Activated naive CD4-positive, alpha-beta T cell treated with anti-CD3 and anti-CD28 coated beads for 36 hours (primary cell): ENCODE measurements around the gene EMID1. TPM values are rescaled to one million over a fixed set of nuclear protein-coding genes. Genes with fewer than 3 reads are reported as not detected.

Source experiments
- CTCF ChIA-PET: fragments of 350-600 bp; sonication (Branson Sonifier 250); formaldehyde crosslinking; loops from one replicate; lab custom pipeline; 2021; ENCODE audit warnings: antibody characterized with exemption; lab: Charles Lee
- DNase-seq: peaks from one replicate; pipeline ENCODE4 v3.0.0-alpha.2; 2020
- H3K27ac Mint-ChIP-seq: one replicate; pipeline ENCODE4 v1.8.0; 2021; ENCODE audit warnings: mild to moderate bottlenecking, mixed read lengths
- H3K27me3 Mint-ChIP-seq: one replicate; pipeline ENCODE4 v1.8.0; 2021; ENCODE audit warnings: low read depth, mixed read lengths
- H3K36me3 Mint-ChIP-seq: one replicate; pipeline ENCODE4 v1.8.0; 2021; ENCODE audit warnings: low read depth, mixed read lengths
- H3K4me1 Mint-ChIP-seq: one replicate; pipeline ENCODE4 v1.8.0; 2021; ENCODE audit warnings: low read depth, mixed read lengths
- H3K4me3 Mint-ChIP-seq: one replicate; pipeline ENCODE4 v1.8.0; 2021; ENCODE audit warnings: mild to moderate bottlenecking, moderate library complexity, mixed read lengths
- H3K9me3 Mint-ChIP-seq: one replicate; pipeline ENCODE4 v1.8.0; 2021; ENCODE audit warnings: mixed read lengths
- intact Hi-C: fragments of 100-400 bp; cut with micrococcal nuclease; formaldehyde crosslinking; loops from one replicate; pipeline ENCODE4 v1.15.1; 2023
- total RNA-seq, 2 experiments: library from RNA; stranded (reverse); gene quantifications; one replicate each; pipeline ENCODE4 v1.2.3, GENCODE V29; 2021

The EMID1 gene
- total RNA-seq, 2 experiments from 2014 or later, result not detected

DNA sequence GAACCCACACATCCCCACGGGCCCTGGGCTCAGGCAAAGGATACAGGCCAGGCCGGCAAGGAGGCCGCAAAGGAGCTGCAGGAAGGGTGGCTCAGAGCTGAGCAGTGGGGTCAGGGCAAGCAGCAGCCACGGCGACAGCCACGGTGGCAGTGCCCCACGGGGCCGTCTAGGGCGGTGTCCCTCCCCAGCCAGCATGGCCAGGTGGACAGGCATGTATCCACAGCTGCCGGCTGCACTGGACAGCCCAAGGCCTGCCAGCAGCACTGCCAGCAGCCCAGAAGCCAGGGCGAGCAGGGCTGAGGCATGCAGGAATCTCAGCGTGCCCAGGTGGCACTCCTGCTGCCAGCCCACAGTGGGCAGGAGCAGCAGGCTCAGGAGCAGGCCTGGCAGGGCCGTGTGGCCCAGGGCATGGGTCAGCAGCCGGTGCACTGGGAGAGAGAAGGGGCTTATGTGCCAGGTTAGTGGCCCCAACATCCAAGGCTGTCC, 58.1 kb downstream of the EMID1 start:
- H3K9me3 Mint-ChIP-seq, result no peaks in the 10 kb centered on the region
- H3K4me1 Mint-ChIP-seq, result peaks cover 9% of the 10 kb centered on the region
- no peak overlapping the region for H3K4me3 Mint-ChIP-seq
- peaks cover 21% of the 10 kb centered on the region for H3K36me3 Mint-ChIP-seq
- CTCF ChIA-PET, result no interaction called here
- H3K27me3 Mint-ChIP-seq, result no peaks in the 10 kb centered on the region
- no peak overlapping the region for H3K27ac Mint-ChIP-seq
- intact Hi-C loops, result no loop called here
- DNase-seq, result no peak

DNA sequence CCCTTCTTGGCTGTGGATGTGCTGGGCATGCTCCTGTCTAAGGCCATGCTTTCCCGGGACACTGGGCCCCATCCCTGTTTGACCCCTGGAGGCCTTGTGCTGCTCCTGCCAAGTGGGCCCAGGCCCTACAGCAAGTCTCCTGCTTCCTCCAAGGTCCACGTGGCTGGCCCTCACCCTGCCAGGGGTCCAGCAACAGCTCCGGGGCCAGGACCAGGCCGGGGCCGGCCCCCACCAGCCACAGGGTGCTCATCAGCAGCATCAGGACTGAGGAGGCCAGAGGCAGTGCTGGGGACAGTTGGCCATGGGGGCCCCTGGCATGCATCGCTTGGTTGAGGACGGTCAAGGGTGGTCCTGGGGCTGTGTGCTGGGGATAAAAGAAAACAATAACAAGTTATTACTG, 59.6 kb downstream of the EMID1 start:
- no peaks in the 10 kb centered on the region for H3K9me3 Mint-ChIP-seq
- no peak for DNase-seq
- peaks cover 35% of the 10 kb centered on the region for H3K36me3 Mint-ChIP-seq
- peaks cover 12% of the 10 kb centered on the region for H3K4me1 Mint-ChIP-seq
- H3K27ac Mint-ChIP-seq, result no peak overlapping the region
- intact Hi-C loops, result no loop called here
- CTCF ChIA-PET, result interaction anchor here (0.6 to 1.3 kb wide), 2 partner anchors 19 to 166 kb away, joined by 3 read pairs; no protein-coding TSS in a partner anchor
- H3K4me3 Mint-ChIP-seq, result no peak overlapping the region
- H3K27me3 Mint-ChIP-seq, result no peaks in the 10 kb centered on the region

DNA sequence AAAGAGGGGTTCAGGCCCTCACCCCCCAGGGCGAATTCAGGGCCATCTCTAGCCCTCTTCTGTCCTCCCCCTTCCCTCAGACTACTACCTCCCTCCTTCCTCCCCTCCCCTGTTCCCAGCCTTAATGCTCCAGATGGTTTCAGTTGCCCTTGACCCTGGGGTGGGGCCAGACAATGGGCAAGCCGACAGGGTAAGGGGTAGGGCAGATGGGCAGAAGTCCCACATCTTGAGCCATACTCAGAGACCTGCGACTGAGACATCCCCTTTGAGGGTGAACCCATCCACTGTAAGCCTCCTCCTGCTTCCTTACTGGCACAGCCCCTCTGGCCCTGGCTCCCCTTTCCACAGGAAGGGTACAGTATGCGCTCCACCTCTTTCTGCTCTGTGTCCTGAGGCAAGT, 60.2 kb downstream of the EMID1 start:
- peaks cover 42% of the 10 kb centered on the region for H3K36me3 Mint-ChIP-seq
- H3K4me1 Mint-ChIP-seq, result peaks cover 19% of the 10 kb centered on the region
- peak overlapping the region; percentile 99 for H3K4me3 Mint-ChIP-seq
- H3K9me3 Mint-ChIP-seq, result no peaks in the 10 kb centered on the region
- H3K27me3 Mint-ChIP-seq, result no peaks in the 10 kb centered on the region
- CTCF ChIA-PET, result no interaction called here
- H3K27ac Mint-ChIP-seq, result no peak overlapping the region
- no peak for DNase-seq
- intact Hi-C loops, result no loop called here

DNA sequence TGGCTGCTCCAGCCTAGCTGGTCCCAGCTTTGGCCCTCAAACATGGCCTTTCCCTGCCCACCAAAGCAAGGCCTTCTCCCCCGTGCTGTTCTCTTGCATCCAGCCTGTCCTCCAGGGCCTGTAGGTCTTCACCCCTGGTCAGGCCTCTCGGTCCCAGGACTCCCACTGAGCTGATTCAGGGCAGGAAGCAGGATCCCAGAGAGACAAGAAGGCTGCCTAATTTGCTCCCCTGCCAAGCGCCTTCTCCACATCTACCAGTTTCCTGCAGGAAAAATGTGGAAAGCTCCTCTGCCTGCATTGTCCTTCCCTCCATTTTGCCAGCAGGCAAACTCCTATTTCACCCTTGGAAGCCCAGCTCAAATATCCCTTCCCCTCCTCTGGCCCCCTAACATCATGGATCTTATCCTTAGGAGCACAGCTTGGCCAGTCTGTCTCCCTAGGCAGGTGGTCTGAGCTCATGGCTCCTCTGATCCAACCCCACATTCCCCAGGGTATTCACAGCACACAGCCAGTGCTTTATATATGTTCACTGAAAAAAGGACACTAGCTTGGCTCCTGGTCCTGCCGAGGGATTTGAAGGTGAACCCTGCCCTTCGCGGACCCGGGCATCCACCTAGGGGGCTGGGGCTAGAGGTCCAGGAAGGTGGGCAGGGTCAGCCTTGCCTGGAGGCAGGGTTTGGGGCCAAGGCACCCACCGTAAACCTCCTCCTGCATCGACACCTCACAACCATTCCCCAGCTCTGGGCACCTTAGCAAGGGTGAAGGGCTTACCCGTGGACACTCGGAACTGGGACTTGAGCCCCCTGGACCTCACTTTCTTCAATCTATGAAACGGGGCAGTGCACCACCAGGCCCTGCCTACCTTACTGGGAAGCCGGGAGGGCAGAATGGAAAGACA, 61.1 kb downstream of the EMID1 start:
- intact Hi-C loops, result loop anchor here (1.0 kb wide), 1 partner anchor 526 kb away; the partner anchor contains the start of gene CHEK2
- H3K4me3 Mint-ChIP-seq, result peak overlapping the region; percentile 99
- H3K27me3 Mint-ChIP-seq, result no peaks in the 10 kb centered on the region
- peaks cover 47% of the 10 kb centered on the region for H3K36me3 Mint-ChIP-seq
- peaks cover 27% of the 10 kb centered on the region for H3K4me1 Mint-ChIP-seq
- no peak for DNase-seq
- CTCF ChIA-PET, result interaction anchor here (0.7 kb wide), 1 partner anchor 46 kb away, joined by 4 read pairs; no protein-coding TSS in a partner anchor
- H3K9me3 Mint-ChIP-seq, result no peaks in the 10 kb centered on the region
- H3K27ac Mint-ChIP-seq, result peak overlapping the region; percentile 87

DNA sequence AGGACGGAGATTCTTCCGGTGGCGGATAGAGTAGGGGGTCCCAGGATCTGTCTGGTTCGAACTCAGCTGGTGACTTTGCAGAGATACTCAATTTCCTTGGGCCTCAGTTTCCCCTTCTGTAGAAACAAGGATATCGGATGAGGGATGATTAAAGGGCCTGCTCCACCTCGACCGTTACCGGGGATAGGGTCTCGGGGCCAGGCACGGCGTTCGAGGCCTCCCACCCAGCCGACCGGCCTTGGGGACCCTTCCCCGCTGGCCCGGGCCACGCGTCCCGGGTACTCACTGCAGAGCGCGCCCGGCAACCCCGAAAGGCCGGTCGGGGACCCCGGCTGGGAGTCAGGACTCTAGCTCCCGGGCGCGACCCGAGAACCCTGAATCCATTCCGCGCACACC, 61.8 kb downstream of the EMID1 start:
- Mint-ChIP-seq H3K9me3 (no peaks in the 10 kb centered on the region), H3K36me3 (peaks cover 53% of the 10 kb centered on the region), H3K4me3 (peak overlapping the region; percentile 99), H3K4me1 (peaks cover 34% of the 10 kb centered on the region), H3K27me3 (no peaks in the 10 kb centered on the region), H3K27ac (peak overlapping the region; percentile 100)
- intact Hi-C loops, result loop anchor here (1.0 kb wide), 1 partner anchor 526 kb away; the partner anchor contains the start of gene CHEK2
- DNase-seq, result peak; percentile 8
- CTCF ChIA-PET, result interaction anchor here (0.7 kb wide), 1 partner anchor 46 kb away, joined by 4 read pairs; no protein-coding TSS in a partner anchor

DNA sequence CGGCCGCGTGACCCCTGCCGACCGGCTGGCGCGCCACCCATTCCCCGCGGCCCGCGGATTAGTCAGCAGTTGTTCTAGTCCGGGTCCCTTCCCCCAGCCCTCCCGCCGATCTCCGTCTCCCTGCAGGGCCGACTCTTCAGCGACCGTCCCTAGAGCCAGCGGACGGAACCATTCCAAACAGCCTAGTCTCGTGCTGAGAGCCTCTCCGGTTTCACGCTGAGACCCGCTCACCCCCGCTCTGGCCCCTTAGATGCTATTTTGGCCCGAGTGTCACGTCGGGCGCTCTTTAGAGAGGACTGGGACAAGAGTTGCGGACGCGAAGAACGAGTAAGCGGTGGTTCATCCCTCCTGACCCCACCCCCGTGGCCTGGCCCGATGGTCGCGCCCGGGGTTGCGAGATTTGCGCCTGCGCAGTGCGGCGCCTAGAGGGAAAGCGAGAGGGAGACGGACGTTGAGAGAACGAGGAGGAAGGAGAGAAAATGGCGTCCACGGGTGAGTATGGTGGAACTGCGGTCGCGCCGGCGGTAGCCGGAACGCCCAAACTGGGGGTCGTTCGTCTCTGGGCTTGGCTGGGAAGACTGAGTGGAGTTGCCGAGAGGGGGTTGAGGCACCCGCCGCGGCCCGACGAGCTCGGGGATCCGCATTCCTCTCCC, 62.3 kb downstream of the EMID1 start, which contains the start of the genes EWSR1 and RHBDD3:
EWSR1 (plus strand) TSS at position 411 of the 653 bp plus-strand sequence; CDS start at position 480, 69 bp downstream.
RHBDD3 (minus strand) TSS at position 124 of the 653 bp plus-strand sequence. CDS start 2,355 bp downstream, outside the sequence.
- Mint-ChIP-seq H3K9me3 (no peaks in the 10 kb centered on the region), H3K27me3 (no peaks in the 10 kb centered on the region), H3K4me3 (peak within 1 kb of the TSS; percentile 99), H3K4me1 (peaks cover 39% of the 10 kb centered on the region), H3K36me3 (peaks cover 57% of the 10 kb centered on the region), H3K27ac (peak within 1 kb of the TSS; percentile 100)
- DNase-seq, result peak; percentile 94
- intact Hi-C loops, result loop anchor here (1.0 to 2.0 kb wide), 3 partner anchors 285 to 527 kb away; partner anchors contain the start of genes CHEK2, THOC5 and ZNRF3
- CTCF ChIA-PET, result no interaction called here

DNA sequence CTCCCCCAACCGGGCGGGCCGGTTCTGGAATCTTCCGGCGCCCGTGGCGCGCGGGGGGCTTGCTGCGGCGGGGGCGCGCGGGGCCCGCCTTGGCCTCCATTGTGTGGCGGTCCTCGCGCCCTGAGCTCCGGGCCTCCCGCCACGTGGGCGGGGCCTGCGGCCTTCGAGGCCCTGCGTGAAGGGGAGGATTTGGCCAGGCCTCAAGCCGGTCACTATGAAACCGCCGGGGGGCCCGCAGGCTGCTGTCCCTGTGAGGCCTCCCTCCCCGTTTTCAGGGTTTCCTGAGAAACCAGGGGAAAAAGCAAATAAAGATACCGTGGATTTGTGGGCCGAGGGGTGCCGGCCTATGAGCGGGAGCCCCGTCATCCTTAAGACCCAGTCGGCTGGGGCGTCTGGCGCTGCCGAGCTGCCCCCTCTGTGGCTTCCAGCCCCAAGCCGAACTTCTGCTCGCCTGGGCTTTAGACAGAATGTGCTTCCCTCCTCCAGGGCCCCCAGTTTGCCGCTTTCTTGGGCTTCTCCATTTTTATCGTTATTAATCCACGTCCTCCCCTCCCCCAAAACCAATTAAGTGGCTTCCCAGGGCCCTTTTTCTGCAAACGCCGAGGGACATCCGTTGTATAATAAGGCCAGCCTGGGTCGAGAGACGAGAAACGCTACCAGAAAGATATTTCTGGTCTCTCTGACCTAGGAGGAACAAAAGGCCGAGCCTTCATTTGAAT, 63.0 kb downstream of the EMID1 start:
- Mint-ChIP-seq H3K9me3 (no peaks in the 10 kb centered on the region), H3K27me3 (no peaks in the 10 kb centered on the region), H3K4me3 (peak overlapping the region; percentile 99), H3K36me3 (peaks cover 63% of the 10 kb centered on the region), H3K27ac (peak overlapping the region; percentile 100), H3K4me1 (peaks cover 46% of the 10 kb centered on the region)
- intact Hi-C loops, result loop anchor here (2.0 kb wide), 2 partner anchors 284 to 386 kb away; partner anchors contain the start of genes THOC5 and ZNRF3
- DNase-seq, result peak; percentile 32
- CTCF ChIA-PET, result no interaction called here

DNA sequence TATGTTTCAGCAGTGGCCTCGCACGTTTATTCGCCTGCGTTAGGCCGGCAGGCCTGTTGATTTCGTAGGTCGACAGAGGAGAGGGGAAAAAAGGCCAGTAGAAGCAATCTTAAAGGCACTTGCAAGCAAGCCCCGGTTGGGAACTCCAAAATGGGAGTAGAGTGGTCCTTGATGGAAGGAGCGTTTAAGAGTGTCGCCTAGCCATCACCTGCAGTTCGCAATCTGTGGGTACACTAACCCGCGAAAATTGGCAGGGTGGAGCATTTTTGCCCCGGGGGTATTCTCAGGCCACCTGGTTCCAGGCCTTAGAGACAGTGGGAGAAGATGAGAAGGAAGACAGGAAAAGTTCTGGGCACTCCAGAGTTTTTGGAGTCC, 63.5 kb downstream of the EMID1 start:
- peak overlapping the region; percentile 99 for H3K4me3 Mint-ChIP-seq
- H3K36me3 Mint-ChIP-seq, result peaks cover 66% of the 10 kb centered on the region
- no peaks in the 10 kb centered on the region for H3K27me3 Mint-ChIP-seq
- peak; percentile 6 for DNase-seq
- peaks cover 52% of the 10 kb centered on the region for H3K4me1 Mint-ChIP-seq
- H3K27ac Mint-ChIP-seq, result peak overlapping the region; percentile 93
- CTCF ChIA-PET, result no interaction called here
- intact Hi-C loops, result loop anchor here (2.0 kb wide), 2 partner anchors 284 to 386 kb away; partner anchors contain the start of genes THOC5 and ZNRF3
- no peaks in the 10 kb centered on the region for H3K9me3 Mint-ChIP-seq

DNA sequence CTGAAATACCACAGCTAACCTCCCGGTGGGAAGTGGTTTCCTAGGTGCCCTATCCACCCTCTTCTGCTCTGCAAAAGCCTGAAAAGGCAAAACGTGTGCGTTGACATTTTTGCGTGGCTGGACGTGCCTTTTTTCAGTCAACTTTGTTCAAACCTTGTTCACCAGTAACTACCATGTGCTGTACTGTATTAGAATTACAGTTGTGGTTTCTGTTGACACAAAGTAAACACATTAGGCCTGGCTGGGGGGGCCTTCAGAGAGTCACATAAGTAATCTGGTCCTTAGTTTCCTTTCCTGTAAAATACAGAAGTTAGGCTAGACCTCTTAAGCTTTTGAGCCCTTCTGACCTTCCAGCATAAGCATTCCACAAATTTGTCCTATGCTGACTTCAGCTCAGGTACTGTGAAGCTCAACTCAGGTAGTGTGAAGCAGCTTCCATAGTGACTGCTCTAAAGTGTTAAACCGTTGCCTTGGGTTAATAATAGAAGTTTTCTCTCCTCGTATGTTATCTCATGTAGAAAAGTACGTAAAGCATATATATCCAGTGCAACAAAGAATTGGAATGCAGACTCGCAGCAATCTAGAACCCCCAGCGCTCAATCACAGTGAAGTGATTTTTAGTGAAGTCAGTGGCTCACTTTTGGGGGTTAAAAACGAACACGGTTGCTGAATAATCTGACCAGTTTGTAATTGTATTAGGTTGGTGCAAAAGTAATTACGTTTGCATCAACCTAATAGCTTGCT, 64.2 kb downstream of the EMID1 start:
- Mint-ChIP-seq H3K4me1 (peaks cover 57% of the 10 kb centered on the region), H3K27me3 (no peaks in the 10 kb centered on the region), H3K9me3 (no peaks in the 10 kb centered on the region), H3K4me3 (peak overlapping the region; percentile 99), H3K27ac (peak overlapping the region; percentile 93), H3K36me3 (peaks cover 68% of the 10 kb centered on the region)
- peak; percentile 29 for DNase-seq
- CTCF ChIA-PET, result interaction anchor here (0.9 kb wide), 2 partner anchors 17 to 42 kb away, joined by 3 read pairs; no protein-coding TSS in a partner anchor
- intact Hi-C loops, result loop anchor here (2.0 kb wide), 2 partner anchors 283 to 387 kb away; partner anchors contain the start of genes THOC5 and ZNRF3

DNA sequence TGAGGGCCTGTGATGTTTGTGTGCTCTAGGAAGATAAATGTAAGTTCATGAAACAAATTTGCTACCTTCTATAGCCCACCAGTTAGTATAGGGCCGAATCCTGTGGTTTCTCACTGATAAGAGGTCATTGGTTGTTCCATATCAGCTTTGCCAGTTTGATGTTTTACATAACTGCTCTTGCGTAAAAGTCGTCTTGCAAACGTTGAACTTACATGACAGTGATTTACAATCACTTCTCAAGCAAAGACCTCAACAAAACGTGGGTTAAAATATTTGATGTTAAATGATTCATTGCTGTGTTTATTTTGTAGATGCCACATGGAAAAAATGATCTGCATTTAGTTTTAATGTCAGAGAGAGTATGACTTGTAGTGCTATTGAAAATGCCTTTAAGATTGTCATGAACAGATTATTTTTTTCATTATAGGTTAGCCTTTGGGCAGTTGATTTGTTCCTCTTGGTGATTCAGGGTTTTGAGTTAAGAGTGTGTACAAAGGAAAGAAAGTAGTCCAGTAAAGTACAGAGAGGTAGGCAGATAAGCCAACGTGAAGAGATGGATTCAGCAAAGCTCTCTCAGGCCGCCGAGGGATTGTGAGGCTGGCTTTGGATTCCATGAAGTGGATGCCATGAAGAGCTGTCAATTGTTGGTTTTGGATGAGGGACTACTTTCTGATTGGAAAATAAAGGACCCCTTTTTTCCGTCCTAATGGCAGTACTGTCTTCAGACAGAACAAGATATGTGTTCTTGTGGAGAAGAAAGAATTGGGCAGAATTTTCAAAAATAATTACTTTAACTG, 65.0 kb downstream of the EMID1 start:
- H3K4me3 Mint-ChIP-seq, result peak overlapping the region; percentile 99
- CTCF ChIA-PET, result interaction anchor here (0.9 kb wide), 2 partner anchors 16 to 41 kb away, joined by 3 read pairs; no protein-coding TSS in a partner anchor
- intact Hi-C loops, result no loop called here

More for the DNA sequence above, 65.0 kb downstream of the EMID1 start:
- Mint-ChIP-seq H3K27me3 (no peaks in the 10 kb centered on the region), H3K27ac (peak overlapping the region; percentile 80), H3K36me3 (peaks cover 73% of the 10 kb centered on the region), H3K9me3 (no peaks in the 10 kb centered on the region), H3K4me1 (peaks cover 64% of the 10 kb centered on the region)
- no peak for DNase-seq
